HG03095 (cell line): ENCODE results near the gene STX8.

ENCODE experiments used
- ATAC-seq: cut with Tn5 transposase; IDR thresholded peaks from one replicate; pipeline ENCODE4 v1.9.1; 2021; ENCODE audit warnings: moderate library complexity; ENCODE audit not compliant: unreplicated experiment

STX8 gene

DNA sequence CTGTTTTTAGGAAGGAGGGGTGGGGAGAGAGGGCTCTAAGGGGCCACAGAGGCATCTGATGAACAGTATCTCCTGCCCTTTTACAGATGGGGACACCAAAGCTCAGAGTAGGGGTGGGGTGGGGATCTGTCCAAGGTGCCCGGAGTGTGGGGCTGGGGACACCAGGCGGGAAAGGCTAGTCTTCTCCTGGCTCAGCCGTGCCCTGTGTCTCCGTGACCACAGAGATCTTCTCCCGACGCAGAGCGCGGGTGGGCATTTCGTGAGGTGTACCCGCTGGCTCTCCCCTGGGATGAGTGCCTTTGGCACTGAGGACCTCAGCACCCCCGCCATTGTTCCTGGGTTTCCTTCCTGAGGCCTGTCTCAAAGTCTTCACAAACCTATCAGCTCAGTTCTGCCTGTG, 344.8 kb downstream of the STX8 start:
- ATAC-seq: no peak

DNA sequence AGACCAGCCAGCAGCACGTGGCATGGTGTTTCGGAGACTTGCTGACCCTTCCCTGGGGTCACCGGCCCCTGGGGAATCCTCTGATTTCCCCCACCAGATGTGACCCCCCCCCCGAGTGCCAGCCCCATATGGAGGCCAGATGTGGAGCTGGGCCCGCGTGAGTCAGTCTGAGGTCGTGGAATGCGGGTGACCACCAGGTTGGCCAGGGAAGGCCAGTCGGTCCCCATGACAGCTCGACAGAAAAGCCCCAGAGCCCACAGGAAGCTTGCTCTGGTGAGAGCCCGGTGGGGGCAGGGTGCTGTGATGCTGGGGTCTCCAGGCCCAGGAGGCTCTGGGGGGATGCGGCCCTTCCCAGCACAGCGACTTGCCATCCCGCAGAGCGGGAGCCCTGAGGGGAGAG, 345.3 kb downstream of the STX8 start:
- ATAC-seq: no peak

- ATAC-seq: no peak
Observed at GRCh38 chr17:9229826-9230201, 345.8 kb downstream of the STX8 start.

DNA sequence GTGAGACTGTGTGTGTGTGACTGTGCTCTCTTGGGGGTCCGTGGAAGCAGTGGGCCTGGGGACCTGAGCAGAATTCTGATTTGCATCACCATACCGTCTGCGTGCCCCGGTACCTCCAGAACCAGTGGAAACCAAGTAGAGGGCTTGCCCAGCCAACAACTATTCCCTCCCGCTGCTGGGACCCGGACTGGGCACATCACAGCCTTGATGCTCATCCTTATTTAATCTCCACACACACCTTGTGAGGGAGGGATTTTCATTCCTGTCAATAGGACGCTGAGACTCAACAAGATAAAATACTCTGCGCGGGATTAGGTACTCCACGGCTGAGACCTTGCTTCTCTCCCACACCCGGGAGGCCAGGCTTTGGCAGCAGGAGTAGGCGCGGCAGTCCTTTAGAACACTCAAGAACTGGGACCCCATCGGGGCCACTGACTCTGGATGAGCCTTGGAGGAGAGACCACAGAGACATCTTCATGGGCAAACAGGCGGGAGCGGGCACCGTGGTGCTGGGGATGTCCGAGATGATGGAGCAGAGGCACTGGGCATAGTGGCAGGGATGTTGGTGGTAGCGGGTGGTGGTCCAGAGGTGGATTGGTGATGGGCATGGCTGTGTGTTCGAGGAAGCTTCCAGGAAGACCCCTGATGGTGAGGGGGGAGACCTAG, 346.3 kb downstream of the STX8 start:
- ATAC-seq: no peak

GRCh38 chr17:9228408-9229159, 347.0 kb downstream of the STX8 start:
- ATAC-seq: no peak

DNA sequence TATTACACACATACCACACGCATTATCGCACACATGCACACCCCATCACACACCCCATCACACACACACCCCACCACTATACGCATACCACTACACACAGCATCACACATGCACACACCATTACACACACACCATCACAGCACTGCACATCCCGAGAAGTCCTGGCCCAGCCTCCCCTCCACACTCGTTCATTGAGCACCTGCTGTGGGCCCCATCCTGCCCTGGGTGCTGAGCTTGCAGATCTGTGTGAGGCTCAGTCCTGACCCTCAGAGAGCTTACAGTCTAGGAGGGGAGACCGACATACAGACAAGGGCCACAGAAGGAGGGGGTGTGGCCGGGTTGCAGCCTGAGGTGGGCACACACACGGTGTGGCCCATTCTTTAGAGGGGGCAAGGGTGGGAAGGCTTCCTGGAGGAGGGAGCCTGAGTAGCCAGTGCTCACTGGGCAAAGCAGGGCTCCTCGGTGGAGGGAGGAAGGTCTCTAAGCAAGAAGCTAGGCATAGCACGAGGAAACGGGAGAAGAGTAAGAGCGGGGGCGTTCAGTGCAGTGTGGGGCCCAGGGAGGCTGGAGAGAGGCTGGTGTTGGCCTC, 347.7 kb downstream of the STX8 start:
- no peak for ATAC-seq

- no peak for ATAC-seq
Observed at GRCh38 chr17:9226794-9227135, 348.9 kb downstream of the STX8 start.

GRCh38 chr17:9226130-9226793, 349.4 kb downstream of the STX8 start:
- no peak for ATAC-seq

- ATAC-seq: no peak
Observed at GRCh38 chr17:9225305-9226101, 350.1 kb downstream of the STX8 start.

- no peak for ATAC-seq
Observed at GRCh38 chr17:9224485-9224884, 351.1 kb downstream of the STX8 start.

DNA sequence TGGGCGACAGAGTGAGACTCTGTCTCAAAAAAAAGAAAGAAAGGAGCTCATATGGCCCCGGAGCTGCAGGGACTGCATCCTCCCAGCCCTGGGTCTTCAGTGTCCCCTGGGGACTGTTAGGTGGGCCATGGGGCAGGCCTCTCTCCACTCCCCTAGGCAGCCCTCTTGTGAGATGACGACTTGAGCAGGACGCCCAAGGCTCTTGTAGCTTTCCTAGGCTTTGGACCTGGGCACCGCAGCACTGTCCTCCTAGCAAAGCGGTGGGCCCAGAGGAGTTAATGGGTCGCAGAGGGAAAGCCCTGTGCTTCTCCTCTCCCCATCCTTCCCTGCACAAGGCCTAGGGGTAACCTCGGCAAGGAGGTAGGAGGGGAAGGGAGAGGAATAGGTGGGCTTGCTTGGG, 352.1 kb downstream of the STX8 start:
- no peak for ATAC-seq

- ATAC-seq: no peak
Observed at GRCh38 chr17:9221922-9222180, 353.8 kb downstream of the STX8 start.

DNA sequence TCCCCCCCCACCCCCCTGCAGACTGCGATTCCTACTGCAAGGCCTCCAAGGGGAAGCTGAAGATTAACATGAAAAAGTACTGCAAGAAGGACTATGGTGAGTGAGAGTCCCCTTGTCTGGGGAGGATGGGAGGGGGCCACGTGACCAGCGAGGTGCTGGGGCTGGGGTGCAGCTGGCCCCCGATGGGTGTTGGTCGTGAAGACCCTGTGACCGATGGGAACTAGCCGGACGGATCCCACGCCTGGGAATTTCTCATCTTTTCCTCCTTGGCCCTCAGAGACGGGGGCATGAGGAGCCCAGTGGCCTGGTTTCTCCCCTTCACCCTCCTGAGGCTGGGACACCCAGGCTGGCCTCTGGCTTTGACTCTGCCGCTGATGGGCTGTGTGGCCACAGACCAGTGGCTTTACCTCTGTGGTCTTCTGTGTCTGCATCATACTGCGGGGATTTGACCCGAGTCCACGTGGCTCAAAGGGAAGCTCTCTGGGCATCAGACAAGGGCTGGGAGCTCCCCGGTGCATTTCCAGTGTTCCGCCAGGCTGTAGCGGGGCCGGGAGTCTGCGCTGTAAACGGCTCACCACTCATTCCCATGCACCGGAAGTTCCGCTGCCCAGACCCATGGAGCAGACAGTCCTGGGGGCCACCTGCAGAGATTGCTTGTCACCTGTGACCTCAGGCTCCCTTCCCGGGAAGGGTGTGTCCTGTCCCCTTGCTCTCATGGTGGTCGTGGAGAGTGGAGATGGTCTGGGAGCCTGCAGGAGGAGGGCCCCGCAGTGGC, 354.3 kb downstream of the STX8 start:
- ATAC-seq: no peak

GRCh38 chr17:9220398-9221146, 355.0 kb downstream of the STX8 start:
- no peak for ATAC-seq

- no peak for ATAC-seq
Observed at GRCh38 chr17:9219631-9220397, 355.8 kb downstream of the STX8 start.

DNA sequence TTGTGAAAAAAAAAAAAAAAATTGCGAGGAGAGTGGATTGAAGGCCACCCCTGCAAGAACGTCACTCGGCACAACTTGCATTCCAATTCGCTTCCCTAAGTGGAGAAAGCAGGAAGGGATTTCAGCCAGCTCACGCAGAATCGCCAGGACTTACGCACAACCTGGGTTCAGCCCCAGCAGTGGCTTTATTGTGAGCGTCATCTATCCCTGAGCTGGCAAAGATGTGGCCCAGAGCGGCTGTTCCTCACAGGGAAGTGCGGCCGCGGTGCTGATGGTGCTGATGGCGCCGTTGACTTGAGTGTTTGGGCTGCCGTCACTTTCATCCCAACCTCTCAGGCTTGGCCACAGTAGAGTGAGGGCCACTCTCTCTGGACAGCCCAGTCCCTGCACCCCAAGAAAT, 356.7 kb downstream of the STX8 start:
- no peak for ATAC-seq

GRCh38 chr17:9218064-9218635, 357.5 kb downstream of the STX8 start:
- no peak for ATAC-seq

DNA sequence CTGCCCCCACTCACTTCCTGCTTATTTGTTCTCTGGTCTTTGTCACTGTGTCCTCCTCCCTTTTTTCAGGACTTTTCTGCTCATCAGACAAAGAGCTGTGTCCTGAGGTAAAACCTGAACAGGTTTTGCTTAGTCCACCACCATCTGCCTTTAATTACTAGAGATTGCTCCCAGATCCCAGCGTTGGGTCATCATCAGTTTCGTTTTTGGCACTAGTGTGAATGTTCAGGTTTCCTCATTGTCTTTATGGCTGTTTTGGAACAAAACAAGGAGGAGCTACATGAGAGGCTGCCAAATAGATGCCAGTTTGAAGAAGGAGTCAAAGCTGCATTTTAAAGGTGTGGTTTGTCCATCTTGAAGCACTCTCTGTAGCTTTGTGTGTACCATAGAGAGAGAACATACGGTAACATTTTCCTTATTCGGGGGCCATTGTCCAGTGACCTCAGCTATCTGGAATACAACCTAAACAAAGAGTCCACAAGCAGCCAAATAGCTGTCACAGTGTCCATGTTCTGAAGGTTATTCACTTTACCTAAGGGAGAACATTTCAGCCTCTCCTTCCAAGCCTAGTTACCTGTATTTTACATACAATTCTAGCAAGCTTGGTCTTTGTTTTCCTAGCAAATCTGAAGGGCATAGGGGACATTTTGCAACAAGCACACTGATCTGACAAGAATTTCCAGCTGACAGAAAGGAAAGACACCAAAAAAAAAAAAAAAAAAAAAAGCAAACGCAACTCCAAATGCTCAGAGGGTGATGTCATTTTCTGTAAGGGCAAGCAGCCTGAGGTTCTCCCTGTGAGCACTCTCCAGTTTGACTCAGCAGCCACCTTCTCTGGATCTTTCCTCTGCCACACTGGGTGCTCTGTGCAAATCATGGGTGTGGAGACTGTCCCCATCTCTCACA, 358.2 kb downstream of the STX8 start:
- no peak for ATAC-seq
